Measurements from ENCODE around the gene LRRC63. TPM values are rescaled to one million over a fixed set of nuclear protein-coding genes. Genes with fewer than 3 reads are reported as not detected.
A peak's percentile ranks its signal among the peaks of the same experiment; 100 is the strongest.

LRRC63 gene
- total RNA-seq, 1 experiment from 2014 or later: not detected

DNA sequence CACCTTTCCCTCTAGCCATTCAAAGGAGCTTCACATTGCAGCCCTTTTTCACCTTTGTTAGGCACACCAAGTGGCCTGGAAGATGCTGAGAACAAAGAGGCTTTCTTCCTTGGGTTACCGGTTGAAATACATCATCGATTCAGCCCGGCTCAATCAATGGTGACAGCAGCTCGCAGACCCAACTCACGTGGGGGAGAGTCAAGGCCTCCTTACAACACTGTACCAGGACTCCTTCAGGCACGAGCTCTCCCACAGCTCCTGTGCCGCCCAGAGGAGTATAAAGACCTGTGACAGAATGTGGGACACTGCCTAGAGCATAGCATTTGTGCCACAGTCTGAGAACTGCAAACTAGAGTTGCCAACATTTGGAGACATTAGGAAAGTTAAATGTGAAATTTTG is 3.9 kb upstream of the LRRC63 start:
- intact Hi-C loops (cut with micrococcal nuclease; ENCODE audit: unreplicated experiment): no loop called here
- H3K27me3 Mint-ChIP-seq (ENCODE audit: insufficient read depth, unreplicated experiment): no peaks in the 10 kb centered on the region
- no peak overlapping the region for H3K4me3 ChIP-seq (ENCODE audit: low read depth, low read length)
- no TSS peak for BruUV-seq (replicated peaks)
- H3K9me3 Mint-ChIP-seq (ENCODE audit: unreplicated experiment): no peaks in the 10 kb centered on the region
- CTCF ChIA-PET: no interaction called here
- peaks cover 14% of the 10 kb centered on the region for H3K4me1 Mint-ChIP-seq (ENCODE audit: low read depth, unreplicated experiment)
- H3K4me1 ChIP-seq: no peaks in the 10 kb centered on the region
- no peak for TF ChIP-seq CTCF (IDR thresholded peaks at IDR 0.05; ENCODE audit: insufficient read depth in 1 of 2, low read depth in 1 of 2, low read length in 1 of 2, severe bottlenecking in 1 of 2, unreplicated experiment in 1 of 2)
- no peak for DNase-seq
- H3K27ac Mint-ChIP-seq (ENCODE audit: unreplicated experiment): no peak overlapping the region
- no peaks in the 10 kb centered on the region for H3K36me3 ChIP-seq (ENCODE audit: control insufficient read depth, insufficient read depth, low read length)
- H3K27me3 ChIP-seq (replicated peaks; ENCODE audit: control insufficient read depth, insufficient read depth, low read length): no peaks in the 10 kb centered on the region
- no peak overlapping the region for H3K4me3 Mint-ChIP-seq (ENCODE audit: unreplicated experiment)
- H3K9me3 ChIP-seq: no peaks in the 10 kb centered on the region
- POLR2A ChIA-PET: no interaction called here
- no peaks in the 10 kb centered on the region for H3K36me3 Mint-ChIP-seq (ENCODE audit: insufficient read depth, unreplicated experiment)

DNA sequence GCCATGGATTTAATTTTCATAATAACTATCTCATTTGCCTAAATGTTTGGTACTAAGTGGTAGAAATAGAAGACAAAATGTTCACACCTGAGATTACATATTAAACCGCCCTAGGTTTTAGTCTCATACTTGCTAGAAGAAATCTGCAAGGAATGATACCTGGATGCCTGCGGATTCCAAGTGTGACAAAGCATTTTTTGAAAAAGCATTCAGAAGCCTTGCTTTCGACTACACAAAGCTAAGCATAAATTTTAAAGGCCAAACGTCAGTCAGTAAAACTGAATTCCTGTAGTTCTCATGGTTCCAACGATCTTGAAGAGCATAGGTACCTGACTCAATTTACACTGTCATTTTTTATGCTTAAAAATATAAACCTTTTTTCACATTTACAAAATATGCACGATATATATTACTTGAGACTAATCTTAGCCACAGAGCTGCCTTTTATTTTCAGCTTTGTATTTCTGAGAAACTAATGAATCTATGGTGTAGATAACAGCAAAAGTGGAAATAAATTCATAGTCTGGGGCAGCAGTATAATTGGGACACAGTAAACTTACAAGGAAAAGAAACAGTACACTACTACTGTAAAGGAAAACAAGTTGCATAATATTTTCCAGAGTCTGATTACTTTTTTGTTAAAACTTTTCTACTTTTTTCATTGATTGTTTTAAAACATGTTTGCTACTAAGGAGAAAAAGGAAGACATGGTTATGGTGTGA is 1.2 kb upstream of the LRRC63 start:
- no peak for TF ChIP-seq CTCF (IDR thresholded peaks at IDR 0.05; ENCODE audit: insufficient read depth in 1 of 2, low read depth in 1 of 2, low read length in 1 of 2, severe bottlenecking in 1 of 2, unreplicated experiment in 1 of 2)

GRCh38 chr13:46211116-46211482 is 629 bp upstream of the LRRC63 start:
- BruUV-seq (replicated peaks): TSS peak; percentile 55
- peak; percentile 17 to 35 for DNase-seq
- peak overlapping the region; percentile 0 for H3K27ac Mint-ChIP-seq (ENCODE audit: unreplicated experiment)

More for the DNA sequence above, 1.2 kb upstream of the LRRC63 start:
- H3K9me3 Mint-ChIP-seq (ENCODE audit: unreplicated experiment): no peaks in the 10 kb centered on the region
- ChIA-PET CTCF (no interaction called here), POLR2A (no interaction called here)
- Histone ChIP-seq H3K4me3 (ENCODE audit: low read depth, low read length) (no peak overlapping the region; the same call in 1 of the 2 replicates), H3K4me1 (no peaks in the 10 kb centered on the region), H3K9me3 (no peaks in the 10 kb centered on the region), H3K36me3 (ENCODE audit: control insufficient read depth, insufficient read depth, low read length) (no peaks in the 10 kb centered on the region), H3K27me3 (replicated peaks; ENCODE audit: control insufficient read depth, insufficient read depth, low read length) (no peaks in the 10 kb centered on the region)
- H3K36me3 Mint-ChIP-seq (ENCODE audit: insufficient read depth, unreplicated experiment): no peaks in the 10 kb centered on the region
- H3K27ac Mint-ChIP-seq (ENCODE audit: unreplicated experiment): peak overlapping the region; percentile 0
- BruUV-seq (replicated peaks): no TSS peak
- H3K4me1 Mint-ChIP-seq (ENCODE audit: low read depth, unreplicated experiment): peaks cover 14% of the 10 kb centered on the region
- intact Hi-C loops (cut with micrococcal nuclease; ENCODE audit: unreplicated experiment): loop anchor here (2.0 kb wide), 1 partner anchor 78 kb away; no protein-coding TSS in a partner anchor
- H3K27me3 Mint-ChIP-seq (ENCODE audit: insufficient read depth, unreplicated experiment): no peaks in the 10 kb centered on the region
- peak overlapping the region; percentile 78 for H3K4me3 Mint-ChIP-seq (ENCODE audit: unreplicated experiment)
- no peak for DNase-seq

More at GRCh38 chr13:46211116-46211482, 629 bp upstream of the LRRC63 start:
- Histone ChIP-seq H3K4me1 (no peaks in the 10 kb centered on the region), H3K9me3 (no peaks in the 10 kb centered on the region), H3K27me3 (replicated peaks; ENCODE audit: control insufficient read depth, insufficient read depth, low read length) (no peaks in the 10 kb centered on the region), H3K36me3 (ENCODE audit: control insufficient read depth, insufficient read depth, low read length) (no peaks in the 10 kb centered on the region), H3K4me3 (ENCODE audit: low read depth, low read length) (peak overlapping the region; percentile 55)
- peak overlapping the region; percentile 78 for H3K4me3 Mint-ChIP-seq (ENCODE audit: unreplicated experiment)
- H3K27me3 Mint-ChIP-seq (ENCODE audit: insufficient read depth, unreplicated experiment): no peaks in the 10 kb centered on the region
- no peaks in the 10 kb centered on the region for H3K36me3 Mint-ChIP-seq (ENCODE audit: insufficient read depth, unreplicated experiment)
- intact Hi-C loops (cut with micrococcal nuclease; ENCODE audit: unreplicated experiment): loop anchor here (2.0 kb wide), 1 partner anchor 78 kb away; no protein-coding TSS in a partner anchor
- POLR2A ChIA-PET: no interaction called here
- peaks cover 12% of the 10 kb centered on the region for H3K4me1 Mint-ChIP-seq (ENCODE audit: low read depth, unreplicated experiment)
- no peak for TF ChIP-seq CTCF (IDR thresholded peaks at IDR 0.05; ENCODE audit: insufficient read depth in 1 of 2, low read depth in 1 of 2, low read length in 1 of 2, severe bottlenecking in 1 of 2, unreplicated experiment in 1 of 2)
- H3K9me3 Mint-ChIP-seq (ENCODE audit: unreplicated experiment): no peaks in the 10 kb centered on the region
- CTCF ChIA-PET: no interaction called here

All from Caco-2 (cell line).